ENCODE measurements around the gene ABCC1. TPM values are rescaled to one million over a fixed set of nuclear protein-coding genes. Genes with fewer than 3 reads are reported as not detected.

Gene ABCC1
- total and polyA plus RNA-seq, 2 of the 4 experiments (the other 2 are of a cell fraction): 39.4 to 66.0 TPM

DNA sequence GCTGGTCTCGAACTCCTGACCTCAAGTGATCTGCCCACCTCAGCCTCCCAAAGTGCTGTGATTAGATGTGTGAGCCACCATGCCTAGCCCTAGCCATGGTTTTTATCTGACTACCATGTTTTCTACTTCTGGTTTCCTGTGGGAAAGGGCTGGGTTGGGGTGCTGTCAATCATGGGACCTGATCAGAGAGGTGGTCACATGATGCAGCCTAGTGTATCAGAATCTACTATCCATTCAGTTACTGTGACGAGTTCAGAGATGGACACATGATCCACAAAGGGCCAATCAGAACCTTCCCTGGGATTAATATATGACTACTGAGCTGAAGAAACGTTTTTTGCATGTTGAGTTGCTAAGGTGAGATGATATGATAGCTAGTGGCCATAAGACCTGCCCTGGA is 214.8 kb downstream of the ABCC1 start:
- Histone ChIP-seq H2AK9ac (replicated peaks; ENCODE audit: low read depth, low read length, poor library complexity) (no peak overlapping the region), H4K20me1 (ENCODE audit: insufficient read depth, low read length) (no peaks in the 10 kb centered on the region), H2AFZ (replicated peaks; ENCODE audit: low read length, poor library complexity) (no peak overlapping the region), H3K79me1 (ENCODE audit: low read depth in 1 of 2, low read length in 2 of 2) (no peaks in the 10 kb centered on the region), H3K56ac (ENCODE audit: extremely low read depth, insufficient read depth, low read length) (no peak overlapping the region), H4K91ac (ENCODE audit: insufficient read depth, low read depth, low read length) (no peak overlapping the region), H3K4ac (ENCODE audit: low read depth, low read length) (no peak overlapping the region), H2BK5ac (ENCODE audit: low read depth, low read length, poor library complexity, severe bottlenecking) (no peak overlapping the region), H3K4me1 (ENCODE audit: control insufficient read depth, insufficient read depth, low read length) (no peaks in the 10 kb centered on the region), H3K27me3 (ENCODE audit: control insufficient read depth, insufficient read depth, low read length) (no peaks in the 10 kb centered on the region; the same call in 1 of the 2 replicates), H3K9me3 (ENCODE audit: control insufficient read depth, insufficient read depth, low read length) (peaks cover 5% of the 10 kb centered on the region), H4K5ac (ENCODE audit: low read depth, low read length) (no peak overlapping the region), H2BK120ac (ENCODE audit: low read depth, low read length) (no peak overlapping the region), H3K9me1 (ENCODE audit: insufficient read depth, low read length) (peaks cover 2% of the 10 kb centered on the region; the same call in 1 of the 2 replicates), H2BK15ac (ENCODE audit: low read depth, low read length) (no peak overlapping the region), H3K27ac (ENCODE audit: insufficient read depth, low read length) (no peak overlapping the region), H3K9ac (ENCODE audit: low read depth, low read length) (no peak overlapping the region), H2AK5ac (ENCODE audit: low read depth, low read length) (no peak overlapping the region), H3K14ac (replicated peaks; ENCODE audit: low read depth, low read length) (no peak overlapping the region), H4K8ac (ENCODE audit: low read depth in 2 of 2, low read length in 2 of 2) (no peak overlapping the region), H3K36me3 (ENCODE audit: control insufficient read depth, insufficient read depth, low read length) (no peaks in the 10 kb centered on the region; the same call in 1 of the 2 replicates), H3K18ac (ENCODE audit: low read depth, low read length) (no peak overlapping the region), H2BK20ac (ENCODE audit: low read depth, low read length) (no peak overlapping the region), H3K4me2 (ENCODE audit: low read depth, low read length) (no peak overlapping the region), H3K23ac (ENCODE audit: low read depth, low read length) (no peak overlapping the region), H3K4me3 (ENCODE audit: insufficient read depth, low read depth, low read length) (no peak overlapping the region)
- TF ChIP-seq RAD21 (IDR thresholded peaks at IDR 0.05; ENCODE audit: low read length): no peak
- peak; percentile 38 for TF ChIP-seq USF2 (IDR thresholded peaks at IDR 0.05; ENCODE audit: low read depth, low read length)
- ATAC-seq (ENCODE audit: low read depth) (no peak), DNase-seq (no peak)
- dilution Hi-C loops (cut with HindIII; ENCODE audit: low sequenced_read_pairs, unreplicated experiment) (no loop called here), in situ Hi-C loops (cut with MboI; ENCODE audit: low sequenced_read_pairs) (no loop called here), intact Hi-C loops (cut with micrococcal nuclease) (no loop called here)
- BruUV-seq (replicated peaks): no TSS peak
- WGBS, 2 experiments (ENCODE audit: extremely low coverage in 2 of 2, insufficient read length in 1 of 2): 83% methylated on average over 1 of the region's 3 CpGs; no CpG with 5 or more reads in 1 of the 2 experiments
- ChIA-PET CTCF (no interaction called here), POLR2A (ENCODE audit: unreplicated experiment) (no interaction called here)

Data from IMR-90 (cell line).